Activated T-cell treated with anti-CD3 and anti-CD28 coated beads, Interleukin-2, amount 50 U/mL, for 72 hours (primary cell): Measurements from ENCODE around the gene LNX1. TPM values are rescaled to one million over a fixed set of nuclear protein-coding genes. Genes with fewer than 3 reads are reported as not detected.

ENCODE experiments used
- ATAC-seq, 2 donors: fragments of 150-1000 bp; cut with Tn5 transposase; replicated peaks in 1 of 2; 2 replicates each; pipeline ENCODE4 v1.10.0; 2021; ENCODE audit warnings: moderate library complexity in 2 of 2, mild to moderate bottlenecking in 1 of 2
- DNase-seq, 2 donors: peaks; one replicate each; pipeline ENCODE4 v3.0.0; 2021 to 2022; ENCODE audit warnings: mixed read lengths in 1 of 2
- H3K27ac Mint-ChIP-seq: one replicate; pipeline ENCODE4 v1.8.0; 2022; ENCODE audit warnings: mild to moderate bottlenecking, moderate library complexity, mixed read lengths
- H3K27me3 Mint-ChIP-seq: one replicate; pipeline ENCODE4 v1.8.0; 2022; ENCODE audit warnings: low read depth, mixed read lengths
- H3K36me3 Mint-ChIP-seq, 2 donors: one replicate each; pipeline ENCODE4 v1.8.0; 2022; ENCODE audit warnings: mixed read lengths in 2 of 2, mild to moderate bottlenecking in 1 of 2; ENCODE audit not compliant: insufficient read depth in 2 of 2
- H3K4me1 Mint-ChIP-seq: one replicate; pipeline ENCODE4 v1.8.0; 2022; ENCODE audit warnings: low read depth, mixed read lengths
- H3K4me3 Mint-ChIP-seq, 2 donors: one replicate each; pipeline ENCODE4 v1.8.0; 2022; ENCODE audit warnings: mild to moderate bottlenecking in 2 of 2, mixed read lengths in 2 of 2, moderate library complexity in 2 of 2
- H3K9me3 Mint-ChIP-seq, 2 donors: one replicate each; pipeline ENCODE4 v1.8.0; 2022; ENCODE audit warnings: mixed read lengths in 2 of 2
- total RNA-seq, 2 donors: library from RNA; stranded (reverse); gene quantifications; one replicate each; pipeline ENCODE4 v1.2.3, GENCODE V29; 2022

The LNX1 gene
- total RNA-seq, 2 donors from 2014 or later = 0.46 TPM; not detected in 1

- Mint-ChIP-seq H3K4me3 (no peak overlapping the region), H3K27ac (no peak overlapping the region), H3K4me1 (no peaks in the 10 kb centered on the region), H3K36me3 (no peaks in the 10 kb centered on the region), H3K9me3 (no peaks in the 10 kb centered on the region), H3K27me3 (peaks cover 5% of the 10 kb centered on the region)
- ATAC-seq (no peak), DNase-seq (no peak)
These were observed 81.0 kb downstream of the LNX1 start for GRCh38 chr4:53510321-53510720.

GRCh38 chr4:53508446-53508845 lies 82.8 kb downstream of the LNX1 start:
- Mint-ChIP-seq H3K27ac (no peak overlapping the region), H3K36me3 (no peaks in the 10 kb centered on the region), H3K4me1 (no peaks in the 10 kb centered on the region), H3K9me3 (no peaks in the 10 kb centered on the region), H3K27me3 (peaks cover 5% of the 10 kb centered on the region), H3K4me3 (no peak overlapping the region)
- ATAC-seq (no peak), DNase-seq (no peak)

- no peaks in the 10 kb centered on the region for H3K36me3 Mint-ChIP-seq
- DNase-seq = no peak
- H3K27ac Mint-ChIP-seq = no peak overlapping the region
- no peak overlapping the region for H3K4me3 Mint-ChIP-seq
- no peaks in the 10 kb centered on the region for H3K9me3 Mint-ChIP-seq
- no peak for ATAC-seq
- H3K4me1 Mint-ChIP-seq = no peaks in the 10 kb centered on the region
- H3K27me3 Mint-ChIP-seq = peaks cover 5% of the 10 kb centered on the region
These were observed 83.5 kb downstream of the LNX1 start for GRCh38 chr4:53507671-53508286.

GRCh38 chr4:53507058-53507457 lies 84.2 kb downstream of the LNX1 start:
- Mint-ChIP-seq H3K4me3 (no peak overlapping the region), H3K36me3 (no peaks in the 10 kb centered on the region), H3K4me1 (no peaks in the 10 kb centered on the region), H3K27me3 (peaks cover 5% of the 10 kb centered on the region), H3K9me3 (no peaks in the 10 kb centered on the region), H3K27ac (no peak overlapping the region)
- ATAC-seq = no peak
- DNase-seq = no peak

- no peaks in the 10 kb centered on the region for H3K9me3 Mint-ChIP-seq
- no peaks in the 10 kb centered on the region for H3K36me3 Mint-ChIP-seq
- no peak for DNase-seq
- no peak for ATAC-seq
- H3K27me3 Mint-ChIP-seq = peaks cover 2% of the 10 kb centered on the region
- no peak overlapping the region for H3K4me3 Mint-ChIP-seq
- H3K4me1 Mint-ChIP-seq = no peaks in the 10 kb centered on the region
- no peak overlapping the region for H3K27ac Mint-ChIP-seq
These were observed 85.3 kb downstream of the LNX1 start for GRCh38 chr4:53505947-53506346.

- Mint-ChIP-seq H3K9me3 (no peaks in the 10 kb centered on the region), H3K36me3 (no peaks in the 10 kb centered on the region), H3K27ac (no peak overlapping the region), H3K4me1 (no peaks in the 10 kb centered on the region), H3K27me3 (no peaks in the 10 kb centered on the region), H3K4me3 (no peak overlapping the region)
- ATAC-seq = no peak
- no peak for DNase-seq
These were observed 89.2 kb downstream of the LNX1 start for GRCh38 chr4:53502094-53502493.

GRCh38 chr4:53501561-53501960 lies 89.7 kb downstream of the LNX1 start:
- Mint-ChIP-seq H3K4me1 (no peaks in the 10 kb centered on the region), H3K36me3 (no peaks in the 10 kb centered on the region), H3K27ac (no peak overlapping the region), H3K27me3 (no peaks in the 10 kb centered on the region), H3K4me3 (no peak overlapping the region), H3K9me3 (no peaks in the 10 kb centered on the region)
- DNase-seq (no peak), ATAC-seq (no peak)

GRCh38 chr4:53500546-53500945 lies 90.7 kb downstream of the LNX1 start:
- DNase-seq = no peak
- Mint-ChIP-seq H3K27ac (no peak overlapping the region), H3K36me3 (no peaks in the 10 kb centered on the region), H3K4me1 (no peaks in the 10 kb centered on the region), H3K4me3 (no peak overlapping the region), H3K9me3 (no peaks in the 10 kb centered on the region), H3K27me3 (no peaks in the 10 kb centered on the region)
- ATAC-seq = no peak

- H3K27ac Mint-ChIP-seq = no peak overlapping the region
- DNase-seq = no peak
- H3K27me3 Mint-ChIP-seq = no peaks in the 10 kb centered on the region
- H3K36me3 Mint-ChIP-seq = no peaks in the 10 kb centered on the region
- no peaks in the 10 kb centered on the region for H3K4me1 Mint-ChIP-seq
- H3K4me3 Mint-ChIP-seq = no peak overlapping the region
- no peak for ATAC-seq
- no peaks in the 10 kb centered on the region for H3K9me3 Mint-ChIP-seq
These were observed 91.5 kb downstream of the LNX1 start for GRCh38 chr4:53499791-53500190.

- ATAC-seq (no peak), DNase-seq (no peak)
- Mint-ChIP-seq H3K27ac (no peak overlapping the region), H3K27me3 (no peaks in the 10 kb centered on the region), H3K9me3 (no peaks in the 10 kb centered on the region), H3K36me3 (no peaks in the 10 kb centered on the region), H3K4me3 (no peak overlapping the region), H3K4me1 (no peaks in the 10 kb centered on the region)
These were observed 92.6 kb downstream of the LNX1 start for GRCh38 chr4:53498706-53499105.

- H3K4me3 Mint-ChIP-seq = no peak overlapping the region
- no peak overlapping the region for H3K27ac Mint-ChIP-seq
- H3K27me3 Mint-ChIP-seq = no peaks in the 10 kb centered on the region
- DNase-seq = no peak
- H3K4me1 Mint-ChIP-seq = no peaks in the 10 kb centered on the region
- no peak for ATAC-seq
- H3K9me3 Mint-ChIP-seq = no peaks in the 10 kb centered on the region
- H3K36me3 Mint-ChIP-seq = no peaks in the 10 kb centered on the region
These were observed 93.6 kb downstream of the LNX1 start for GRCh38 chr4:53497487-53498244.

- ATAC-seq = no peak
- Mint-ChIP-seq H3K4me3 (no peak overlapping the region), H3K27ac (no peak overlapping the region), H3K9me3 (no peaks in the 10 kb centered on the region), H3K27me3 (peaks cover 4% of the 10 kb centered on the region), H3K4me1 (no peaks in the 10 kb centered on the region), H3K36me3 (no peaks in the 10 kb centered on the region)
- no peak for DNase-seq
These were observed 96.4 kb downstream of the LNX1 start for GRCh38 chr4:53494851-53495250.

GRCh38 chr4:53490965-53491622 lies 100.2 kb downstream of the LNX1 start:
- peaks cover 29% of the 10 kb centered on the region for H3K27me3 Mint-ChIP-seq
- H3K36me3 Mint-ChIP-seq = no peaks in the 10 kb centered on the region
- no peak for ATAC-seq
- no peaks in the 10 kb centered on the region for H3K4me1 Mint-ChIP-seq
- no peak for DNase-seq
- H3K27ac Mint-ChIP-seq = no peak overlapping the region
- no peak overlapping the region for H3K4me3 Mint-ChIP-seq
- H3K9me3 Mint-ChIP-seq = no peaks in the 10 kb centered on the region
